Activated naive CD4-positive, alpha-beta T cell treated with anti-CD3 and anti-CD28 coated beads, Interleukin-2, amount 50 U/mL, for 24 hours (primary cell): Measurements from ENCODE around the gene NKIRAS2.

Experiments
- H3K27ac Mint-ChIP-seq: one replicate; pipeline ENCODE4 v1.8.0; 2021; ENCODE audit warnings: mild to moderate bottlenecking, mixed read lengths
- H3K27me3 Mint-ChIP-seq: one replicate; pipeline ENCODE4 v1.8.0; 2021; ENCODE audit warnings: mixed read lengths
- H3K36me3 Mint-ChIP-seq: one replicate; pipeline ENCODE4 v1.8.0; 2021; ENCODE audit warnings: mixed read lengths
- H3K4me1 Mint-ChIP-seq: one replicate; pipeline ENCODE4 v1.8.0; 2021; ENCODE audit warnings: mixed read lengths
- H3K4me3 Mint-ChIP-seq: one replicate; pipeline ENCODE4 v1.8.0; 2021; ENCODE audit warnings: mild to moderate bottlenecking, mixed read lengths
- H3K9me3 Mint-ChIP-seq: one replicate; pipeline ENCODE4 v1.8.0; 2021; ENCODE audit warnings: mixed read lengths

Gene NKIRAS2

GRCh38 chr17:42019509-42020404 lies at the start of gene NKIRAS2:
NKIRAS2 (plus strand) TSS chr17:42020090; CDS start chr17:42021578, 1,488 bp downstream.
- Mint-ChIP-seq H3K4me1 (peaks cover 54% of the 10 kb centered on the region), H3K27me3 (no peaks in the 10 kb centered on the region)

GRCh38 chr17:41970901-41971331 lies 49.0 kb upstream of the NKIRAS2 start:
- Mint-ChIP-seq H3K27ac (no peak overlapping the region), H3K27me3 (no peaks in the 10 kb centered on the region), H3K4me1 (peaks cover 36% of the 10 kb centered on the region), H3K36me3 (peaks cover 2% of the 10 kb centered on the region), H3K9me3 (no peaks in the 10 kb centered on the region), H3K4me3 (no peak overlapping the region)

More at GRCh38 chr17:42019509-42020404, at the start of gene NKIRAS2:
- H3K9me3 Mint-ChIP-seq, result no peaks in the 10 kb centered on the region
- peak within 1 kb of the TSS; percentile 95 for H3K27ac Mint-ChIP-seq
- peaks cover 8% of the 10 kb centered on the region for H3K36me3 Mint-ChIP-seq
- H3K4me3 Mint-ChIP-seq, result peak within 1 kb of the TSS; percentile 98

- no peak overlapping the region for H3K4me3 Mint-ChIP-seq
- H3K36me3 Mint-ChIP-seq, result peaks cover 2% of the 10 kb centered on the region
- H3K27ac Mint-ChIP-seq, result no peak overlapping the region
- peaks cover 36% of the 10 kb centered on the region for H3K4me1 Mint-ChIP-seq
- no peaks in the 10 kb centered on the region for H3K27me3 Mint-ChIP-seq
- H3K9me3 Mint-ChIP-seq, result no peaks in the 10 kb centered on the region
Observed at GRCh38 chr17:41971721-41972523, 48.0 kb upstream of the NKIRAS2 start.

GRCh38 chr17:41972571-41973407 lies 47.1 kb upstream of the NKIRAS2 start:
- Mint-ChIP-seq H3K36me3 (peaks cover 2% of the 10 kb centered on the region), H3K4me3 (no peak overlapping the region), H3K27me3 (no peaks in the 10 kb centered on the region), H3K4me1 (peaks cover 33% of the 10 kb centered on the region), H3K27ac (no peak overlapping the region), H3K9me3 (no peaks in the 10 kb centered on the region)

- no peak overlapping the region for H3K4me3 Mint-ChIP-seq
- H3K36me3 Mint-ChIP-seq, result peaks cover 5% of the 10 kb centered on the region
- no peak overlapping the region for H3K27ac Mint-ChIP-seq
Observed at GRCh38 chr17:41973408-41973811, 46.5 kb upstream of the NKIRAS2 start.

GRCh38 chr17:41974031-41974430 lies 45.9 kb upstream of the NKIRAS2 start:
- H3K36me3 Mint-ChIP-seq, result peaks cover 5% of the 10 kb centered on the region
- no peaks in the 10 kb centered on the region for H3K27me3 Mint-ChIP-seq
- no peaks in the 10 kb centered on the region for H3K9me3 Mint-ChIP-seq
- peaks cover 23% of the 10 kb centered on the region for H3K4me1 Mint-ChIP-seq
- H3K4me3 Mint-ChIP-seq, result no peak overlapping the region
- peak overlapping the region; percentile 23 for H3K27ac Mint-ChIP-seq

More at GRCh38 chr17:41973408-41973811, 46.5 kb upstream of the NKIRAS2 start:
- peaks cover 29% of the 10 kb centered on the region for H3K4me1 Mint-ChIP-seq
- no peaks in the 10 kb centered on the region for H3K27me3 Mint-ChIP-seq
- no peaks in the 10 kb centered on the region for H3K9me3 Mint-ChIP-seq

GRCh38 chr17:41974658-41975057 lies 45.2 kb upstream of the NKIRAS2 start:
- no peak overlapping the region for H3K4me3 Mint-ChIP-seq
- H3K27me3 Mint-ChIP-seq, result no peaks in the 10 kb centered on the region
- H3K36me3 Mint-ChIP-seq, result peaks cover 5% of the 10 kb centered on the region
- H3K9me3 Mint-ChIP-seq, result no peaks in the 10 kb centered on the region
- H3K4me1 Mint-ChIP-seq, result peaks cover 18% of the 10 kb centered on the region
- no peak overlapping the region for H3K27ac Mint-ChIP-seq

GRCh38 chr17:41975099-41976083 lies 44.5 kb upstream of the NKIRAS2 start:
- Mint-ChIP-seq H3K36me3 (peaks cover 5% of the 10 kb centered on the region), H3K4me3 (no peak overlapping the region), H3K27me3 (no peaks in the 10 kb centered on the region), H3K27ac (no peak overlapping the region), H3K4me1 (peaks cover 16% of the 10 kb centered on the region), H3K9me3 (no peaks in the 10 kb centered on the region)

- H3K4me3 Mint-ChIP-seq, result no peak overlapping the region
- H3K27me3 Mint-ChIP-seq, result no peaks in the 10 kb centered on the region
- peaks cover 7% of the 10 kb centered on the region for H3K36me3 Mint-ChIP-seq
- no peaks in the 10 kb centered on the region for H3K9me3 Mint-ChIP-seq
- H3K4me1 Mint-ChIP-seq, result peaks cover 7% of the 10 kb centered on the region
- H3K27ac Mint-ChIP-seq, result peak overlapping the region; percentile 46
Observed at GRCh38 chr17:41976142-41976768, 43.6 kb upstream of the NKIRAS2 start.

- Mint-ChIP-seq H3K4me1 (no peaks in the 10 kb centered on the region), H3K27me3 (no peaks in the 10 kb centered on the region), H3K36me3 (peaks cover 11% of the 10 kb centered on the region), H3K4me3 (no peak overlapping the region), H3K27ac (peak overlapping the region; percentile 46), H3K9me3 (no peaks in the 10 kb centered on the region)
Observed at GRCh38 chr17:41977991-41978390, 41.9 kb upstream of the NKIRAS2 start.

GRCh38 chr17:41982026-41982760 lies 37.7 kb upstream of the NKIRAS2 start:
- no peaks in the 10 kb centered on the region for H3K27me3 Mint-ChIP-seq
- peaks cover under 1% of the 10 kb centered on the region for H3K4me1 Mint-ChIP-seq
- H3K4me3 Mint-ChIP-seq, result no peak overlapping the region
- no peak overlapping the region for H3K27ac Mint-ChIP-seq
- peaks cover 13% of the 10 kb centered on the region for H3K36me3 Mint-ChIP-seq
- H3K9me3 Mint-ChIP-seq, result no peaks in the 10 kb centered on the region

- H3K9me3 Mint-ChIP-seq, result no peaks in the 10 kb centered on the region
- H3K4me1 Mint-ChIP-seq, result peaks cover 4% of the 10 kb centered on the region
- H3K27ac Mint-ChIP-seq, result no peak overlapping the region
- peaks cover 15% of the 10 kb centered on the region for H3K36me3 Mint-ChIP-seq
- no peak overlapping the region for H3K4me3 Mint-ChIP-seq
- H3K27me3 Mint-ChIP-seq, result no peaks in the 10 kb centered on the region
Observed at GRCh38 chr17:41984454-41984853, 35.4 kb upstream of the NKIRAS2 start.

- peaks cover 4% of the 10 kb centered on the region for H3K4me1 Mint-ChIP-seq
- no peak overlapping the region for H3K27ac Mint-ChIP-seq
- H3K4me3 Mint-ChIP-seq, result no peak overlapping the region
- H3K9me3 Mint-ChIP-seq, result no peaks in the 10 kb centered on the region
- no peaks in the 10 kb centered on the region for H3K27me3 Mint-ChIP-seq
- H3K36me3 Mint-ChIP-seq, result peaks cover 14% of the 10 kb centered on the region
Observed at GRCh38 chr17:41985919-41986318, 34.0 kb upstream of the NKIRAS2 start.
